AG04450 (cell line): Measurements from ENCODE around the gene CACNA2D3. TPM values are rescaled to one million over a fixed set of nuclear protein-coding genes. Genes with fewer than 3 reads are reported as not detected.
A peak's percentile ranks its signal among the peaks of the same experiment; 100 is the strongest.

Experiments
- CTCF ChIA-PET: fragments of 300-600, 350-600 bp; formaldehyde crosslinking; extraction: SDS; loops from one replicate; lab custom pipeline; 2022; ENCODE audit warnings: antibody characterized with exemption, inconsistent platforms; lab: Charles Lee
- POLR2A ChIA-PET: fragments of 350-600 bp; formaldehyde crosslinking; extraction: SDS; loops from one replicate; lab custom pipeline; 2021; ENCODE audit warnings: antibody characterized with exemption, inconsistent platforms; lab: Yijun Ruan, JAX
- DNase-seq: peaks from one replicate; pipeline ENCODE4 v3.0.0-alpha.2; 2011; ENCODE audit warnings: low read depth, low spot score
- H3K27ac ChIP-seq: one replicate; pipeline ENCODE4 v1.5.1; 2012; ENCODE audit warnings: low read depth, low read length, control low read depth
- H3K27me3 ChIP-seq: one replicate; pipeline ENCODE4 v1.6.0; 2012; ENCODE audit warnings: low read length; ENCODE audit not compliant: control insufficient read depth, insufficient read depth
- H3K4me3 ChIP-seq: 2 replicates; pipeline ENCODE4 v1.5.1; 2011; ENCODE audit warnings: mild to moderate bottlenecking, low read depth, low read length, control low read depth
- H3K9me3 ChIP-seq: 2 replicates; pipeline ENCODE4 v1.5.1; 2012; ENCODE audit warnings: low read length; ENCODE audit not compliant: control insufficient read depth, insufficient read depth
- CTCF ChIP-seq: IDR thresholded peaks from 2 replicates; pipeline ENCODE4 v1.5.1; 2011; ENCODE audit warnings: low read depth, low read length, control low read depth, inconsistent platforms
- polyA plus RNA-seq: library from polyadenylated mRNA; depleted of rRNA; stranded (reverse); fragments of >200 nt; gene quantifications from 2 replicates; pipeline ENCODE4 v1.2.3, GENCODE V29; 2011

The CACNA2D3 gene
- polyA plus RNA-seq, 1 experiment, result 0.32 TPM

DNA sequence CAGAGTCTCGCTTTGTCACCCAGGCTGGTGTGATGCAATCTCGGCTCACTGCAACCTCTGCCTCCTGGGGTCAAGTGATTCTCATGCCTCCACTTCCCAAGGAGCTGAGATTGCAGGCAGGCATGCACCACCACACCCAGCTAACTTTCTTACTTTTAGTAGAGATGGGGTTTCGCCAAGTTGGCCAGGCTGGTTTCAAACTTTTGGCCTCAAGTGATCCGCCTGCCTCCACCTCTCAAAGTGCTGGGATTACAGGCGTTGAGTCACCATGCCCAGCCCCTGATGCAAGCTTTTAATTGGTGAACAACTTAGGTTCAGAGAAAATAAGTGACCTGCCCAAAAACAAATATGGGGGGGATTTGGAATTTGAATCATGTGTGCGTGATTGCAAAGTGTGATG is 559.4 kb downstream of the CACNA2D3 start:
- TF ChIP-seq CTCF, result no peak
- no peak for DNase-seq
- no peak overlapping the region for H3K27ac ChIP-seq
- POLR2A ChIA-PET, result no interaction called here
- H3K27me3 ChIP-seq, result no peaks in the 10 kb centered on the region
- CTCF ChIA-PET, result interaction anchor here (0.7 kb wide), 1 partner anchor 1581 kb away, joined by 4 read pairs; no protein-coding TSS in a partner anchor
- no peaks in the 10 kb centered on the region for H3K9me3 ChIP-seq
- H3K4me3 ChIP-seq, result no peak overlapping the region

GRCh38 chr3:54685213-54685612 is 562.9 kb downstream of the CACNA2D3 start:
- TF ChIP-seq CTCF, result no peak
- ChIA-PET POLR2A (no interaction called here), CTCF (no interaction called here)
- H3K4me3 ChIP-seq, result no peak overlapping the region
- no peak overlapping the region for H3K27ac ChIP-seq
- DNase-seq, result no peak
- H3K9me3 ChIP-seq, result no peaks in the 10 kb centered on the region
- no peaks in the 10 kb centered on the region for H3K27me3 ChIP-seq

- DNase-seq, result peak; percentile 18
- ChIA-PET POLR2A (no interaction called here), CTCF (no interaction called here)
- no peak overlapping the region for H3K4me3 ChIP-seq
- H3K9me3 ChIP-seq, result no peaks in the 10 kb centered on the region
- H3K27me3 ChIP-seq, result no peaks in the 10 kb centered on the region
- no peak for TF ChIP-seq CTCF
- no peak overlapping the region for H3K27ac ChIP-seq
Measured at GRCh38 chr3:54691289-54691771, 569.0 kb downstream of the CACNA2D3 start.

- Histone ChIP-seq H3K4me3 (no peak overlapping the region), H3K27me3 (no peaks in the 10 kb centered on the region), H3K27ac (no peak overlapping the region), H3K9me3 (no peaks in the 10 kb centered on the region)
- TF ChIP-seq CTCF, result no peak
- DNase-seq, result no peak
- ChIA-PET POLR2A (no interaction called here), CTCF (no interaction called here)
Measured at GRCh38 chr3:54696313-54696712, 574.0 kb downstream of the CACNA2D3 start.

DNA sequence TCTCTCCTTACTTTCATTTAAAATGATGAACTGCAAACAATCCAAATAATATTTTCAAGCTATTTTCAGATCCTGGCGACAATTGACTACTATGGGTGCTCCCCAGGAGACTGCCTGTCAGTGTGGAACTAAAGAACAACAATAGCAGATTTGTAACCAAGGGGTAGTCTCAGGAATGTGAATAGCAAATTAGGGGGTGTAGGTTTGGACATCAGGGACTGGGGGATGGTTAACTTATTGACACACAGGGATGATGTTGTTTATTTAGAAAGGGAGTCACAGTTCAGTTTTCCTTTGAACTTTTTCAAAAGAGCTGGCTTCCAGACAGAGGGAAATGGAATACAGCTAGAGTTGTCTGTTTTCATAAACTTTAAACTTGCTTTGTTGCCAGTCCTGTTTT is 575.7 kb downstream of the CACNA2D3 start:
- no peak for DNase-seq
- Histone ChIP-seq H3K9me3 (no peaks in the 10 kb centered on the region), H3K27me3 (no peaks in the 10 kb centered on the region), H3K4me3 (no peak overlapping the region), H3K27ac (no peak overlapping the region)
- POLR2A ChIA-PET, result no interaction called here
- CTCF ChIA-PET, result no interaction called here
- no peak for TF ChIP-seq CTCF
